ENCODE data around the gene DENND4A.

DNA sequence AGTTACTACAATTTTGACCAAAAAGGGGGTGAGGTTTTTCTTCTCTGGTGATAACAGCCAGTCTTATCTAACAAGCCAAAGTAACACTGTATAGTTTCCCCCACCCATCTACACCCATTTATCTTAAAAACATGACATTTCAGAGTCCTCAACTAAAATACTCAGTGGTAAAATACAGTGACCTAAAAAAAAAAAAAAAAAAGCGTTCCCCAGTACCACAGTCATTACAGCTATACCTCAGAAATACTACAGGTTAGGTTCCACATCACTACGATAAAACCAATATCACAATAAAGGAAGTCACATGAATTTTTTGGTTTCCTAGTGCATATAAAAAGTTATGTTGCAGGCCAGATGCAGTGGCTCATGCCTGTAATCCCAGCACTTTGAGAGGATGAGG is 13.8 kb downstream of the DENND4A start:
- TF ChIP-seq MAFK (IDR thresholded peaks at IDR 0.05; ENCODE audit: low read depth, low read length) (no peak), SMC3 (IDR thresholded peaks at IDR 0.05; ENCODE audit: low read depth, low read length) (no peak), CEBPB (IDR thresholded peaks at IDR 0.05; ENCODE audit: low read depth, low read length) (no peak), POLR2A (IDR thresholded peaks at IDR 0.05; ENCODE audit: low read depth, low read length) (no peak), MXI1 (IDR thresholded peaks at IDR 0.05; ENCODE audit: borderline replicate concordance, low read depth, low read length) (no peak), RAD21 (IDR thresholded peaks at IDR 0.05; ENCODE audit: low read length) (no peak), CHD1 (IDR thresholded peaks at IDR 0.05; ENCODE audit: low read depth, low read length) (no peak), RFX5 (IDR thresholded peaks at IDR 0.05; ENCODE audit: low read depth, low read length) (no peak), RCOR1 (IDR thresholded peaks at IDR 0.05; ENCODE audit: insufficient replicate concordance, low read length) (no peak), MAZ (IDR thresholded peaks at IDR 0.05; ENCODE audit: borderline replicate concordance, low read depth, low read length) (no peak), FOS (IDR thresholded peaks at IDR 0.05; ENCODE audit: low read depth, low read length) (no peak)
- TF ChIP-seq, protein P1, sequence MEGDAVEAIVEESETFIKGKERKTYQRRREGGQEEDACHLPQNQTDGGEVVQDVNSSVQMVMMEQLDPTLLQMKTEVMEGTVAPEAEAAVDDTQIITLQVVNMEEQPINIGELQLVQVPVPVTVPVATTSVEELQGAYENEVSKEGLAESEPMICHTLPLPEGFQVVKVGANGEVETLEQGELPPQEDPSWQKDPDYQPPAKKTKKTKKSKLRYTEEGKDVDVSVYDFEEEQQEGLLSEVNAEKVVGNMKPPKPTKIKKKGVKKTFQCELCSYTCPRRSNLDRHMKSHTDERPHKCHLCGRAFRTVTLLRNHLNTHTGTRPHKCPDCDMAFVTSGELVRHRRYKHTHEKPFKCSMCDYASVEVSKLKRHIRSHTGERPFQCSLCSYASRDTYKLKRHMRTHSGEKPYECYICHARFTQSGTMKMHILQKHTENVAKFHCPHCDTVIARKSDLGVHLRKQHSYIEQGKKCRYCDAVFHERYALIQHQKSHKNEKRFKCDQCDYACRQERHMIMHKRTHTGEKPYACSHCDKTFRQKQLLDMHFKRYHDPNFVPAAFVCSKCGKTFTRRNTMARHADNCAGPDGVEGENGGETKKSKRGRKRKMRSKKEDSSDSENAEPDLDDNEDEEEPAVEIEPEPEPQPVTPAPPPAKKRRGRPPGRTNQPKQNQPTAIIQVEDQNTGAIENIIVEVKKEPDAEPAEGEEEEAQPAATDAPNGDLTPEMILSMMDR (conservative IDR thresholded peaks at IDR 0.05; ENCODE audit: low read depth, low read length), result no peak
- TF ChIP-seq, protein P2, sequence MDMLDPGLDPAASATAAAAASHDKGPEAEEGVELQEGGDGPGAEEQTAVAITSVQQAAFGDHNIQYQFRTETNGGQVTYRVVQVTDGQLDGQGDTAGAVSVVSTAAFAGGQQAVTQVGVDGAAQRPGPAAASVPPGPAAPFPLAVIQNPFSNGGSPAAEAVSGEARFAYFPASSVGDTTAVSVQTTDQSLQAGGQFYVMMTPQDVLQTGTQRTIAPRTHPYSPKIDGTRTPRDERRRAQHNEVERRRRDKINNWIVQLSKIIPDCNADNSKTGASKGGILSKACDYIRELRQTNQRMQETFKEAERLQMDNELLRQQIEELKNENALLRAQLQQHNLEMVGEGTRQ (IDR thresholded peaks at IDR 0.05; ENCODE audit: low read depth, low read length), result no peak
- TF ChIP-seq, protein P3, sequence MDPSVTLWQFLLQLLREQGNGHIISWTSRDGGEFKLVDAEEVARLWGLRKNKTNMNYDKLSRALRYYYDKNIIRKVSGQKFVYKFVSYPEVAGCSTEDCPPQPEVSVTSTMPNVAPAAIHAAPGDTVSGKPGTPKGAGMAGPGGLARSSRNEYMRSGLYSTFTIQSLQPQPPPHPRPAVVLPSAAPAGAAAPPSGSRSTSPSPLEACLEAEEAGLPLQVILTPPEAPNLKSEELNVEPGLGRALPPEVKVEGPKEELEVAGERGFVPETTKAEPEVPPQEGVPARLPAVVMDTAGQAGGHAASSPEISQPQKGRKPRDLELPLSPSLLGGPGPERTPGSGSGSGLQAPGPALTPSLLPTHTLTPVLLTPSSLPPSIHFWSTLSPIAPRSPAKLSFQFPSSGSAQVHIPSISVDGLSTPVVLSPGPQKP (IDR thresholded peaks at IDR 0.05; ENCODE audit: borderline replicate concordance, low read depth, low read length), result no peak
